ENCODE measurements around the gene ZC2HC1C.

Gene ZC2HC1C

DNA sequence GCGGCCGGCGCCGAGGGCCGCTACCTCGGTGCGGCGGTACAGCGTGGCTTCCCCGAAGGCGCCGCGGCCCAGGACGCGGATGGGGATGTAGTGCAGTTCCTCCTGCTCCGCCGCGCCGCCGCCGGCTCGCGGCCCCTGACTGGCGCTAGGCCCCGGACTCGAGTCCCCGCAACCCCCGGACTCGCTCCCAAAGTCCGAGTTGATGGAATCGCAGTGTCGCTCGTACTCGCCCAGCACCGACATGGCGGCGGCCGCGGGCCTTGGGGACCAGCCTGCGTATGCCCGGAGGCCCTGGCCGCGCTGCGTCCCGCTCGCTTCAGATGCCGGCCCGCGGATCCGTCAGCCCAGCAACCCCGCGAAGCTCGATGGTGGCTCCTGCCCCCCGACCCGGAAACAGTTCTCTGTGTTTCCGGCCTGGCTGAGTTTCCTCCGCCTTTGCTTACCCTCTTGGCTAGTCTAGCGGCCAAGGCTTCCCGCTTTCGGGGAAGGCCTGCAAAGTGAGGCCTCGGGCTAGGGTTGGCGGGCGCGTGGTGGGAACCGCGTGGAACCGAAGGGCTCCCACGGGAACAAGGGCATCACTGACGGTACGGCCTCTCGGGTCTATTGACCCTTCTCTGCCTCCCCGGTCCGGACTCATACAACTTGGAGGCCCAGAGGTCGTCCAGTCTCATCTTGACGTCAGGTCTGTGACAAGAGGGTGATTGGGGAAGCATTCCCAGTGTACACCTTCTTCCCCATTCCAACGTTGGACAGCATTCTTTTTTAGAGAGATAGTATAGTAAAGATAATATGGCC is 57.4 kb downstream of the ZC2HC1C start, which contains the start of gene NEK9:
TSS of gene NEK9 (minus strand) at position 370 of the 795 bp plus-strand sequence. CDS start at position 243, 127 bp downstream.
- H3K27ac ChIP-seq: peak within 1 kb of the TSS; percentile 74 to 98 (median 92)

DNA sequence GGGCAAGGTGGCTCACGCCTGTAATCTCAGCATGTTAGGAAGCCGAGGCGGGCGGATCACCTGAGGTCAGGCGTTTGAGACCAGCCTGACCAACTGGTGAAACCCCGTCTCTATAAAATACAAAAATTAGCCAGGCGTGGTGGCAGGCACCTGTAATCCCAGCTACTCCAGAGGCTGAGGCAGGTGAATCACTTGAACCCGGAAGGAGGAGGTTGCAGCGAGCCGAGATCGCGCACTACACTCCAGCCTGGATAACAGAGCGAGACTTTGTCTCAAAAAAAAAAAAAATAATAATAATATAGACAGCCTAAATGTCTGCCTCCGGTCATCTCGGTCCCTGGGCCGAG is 58.0 kb downstream of the ZC2HC1C start:
- H3K27ac ChIP-seq: peak overlapping the region; percentile 74 to 98 (median 92)
- peak overlapping the region; percentile 65 to 93 (median 68) for H3K4me3 ChIP-seq

More for the DNA sequence above, 57.4 kb downstream of the ZC2HC1C start, which contains the start of gene NEK9:
- peak within 1 kb of the TSS; percentile 65 to 93 (median 68) for H3K4me3 ChIP-seq

DNA sequence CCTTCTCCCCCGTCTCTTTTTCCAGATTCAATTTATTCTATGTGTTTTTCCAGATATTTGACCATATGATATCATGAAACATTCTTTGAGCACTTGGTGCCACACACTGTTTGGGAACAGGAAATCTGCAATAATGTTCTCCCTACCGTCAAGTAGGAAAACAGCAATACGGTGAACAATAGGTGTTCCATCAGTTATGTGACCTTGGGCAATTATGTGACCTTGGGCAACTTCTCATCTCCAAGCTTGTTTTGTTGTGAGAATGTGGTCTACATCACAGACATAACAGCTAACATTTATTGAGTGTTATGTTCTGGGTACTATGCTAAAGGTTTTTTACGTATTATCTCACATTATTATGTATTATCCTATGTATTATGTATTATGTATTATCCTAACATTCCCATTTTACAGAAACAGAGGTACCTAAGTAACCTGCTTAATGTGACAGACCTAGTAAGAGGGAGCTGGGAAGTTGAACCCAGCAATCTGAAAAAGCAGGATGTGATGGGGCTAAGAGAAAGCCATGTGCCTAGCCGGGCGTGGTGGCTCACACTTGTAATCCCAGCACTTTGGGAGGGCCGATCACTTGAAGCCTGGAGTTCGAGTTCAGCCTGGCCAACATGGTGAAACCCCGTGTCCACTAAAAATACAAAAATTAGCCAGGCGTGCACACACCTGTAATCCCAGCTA is 58.6 kb downstream of the ZC2HC1C start:
- H3K4me3 ChIP-seq: peak overlapping the region in 5 of 7 experiments; percentile 65 to 93 (median 68)

DNA sequence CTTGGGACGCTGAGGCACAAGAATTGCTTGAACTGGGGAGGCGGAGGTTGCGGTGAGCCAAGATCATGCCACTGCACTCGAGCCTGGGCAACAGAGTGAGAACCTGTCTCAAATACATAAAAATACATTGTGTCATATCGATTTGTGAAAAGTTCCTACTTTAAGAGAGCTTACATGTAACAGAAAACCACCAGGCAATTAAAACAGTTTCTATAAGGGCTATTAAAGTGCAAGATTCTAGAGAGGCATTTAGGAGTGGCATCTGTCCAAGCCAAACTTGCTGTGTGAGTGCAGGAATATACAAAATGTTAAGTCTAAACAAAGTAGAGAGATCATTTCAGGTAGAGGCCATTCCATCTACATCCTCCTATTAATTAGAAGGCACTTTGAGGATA is 59.2 kb downstream of the ZC2HC1C start:
- H3K27ac ChIP-seq: no peak overlapping the region
- no peak overlapping the region for H3K4me3 ChIP-seq

More for the DNA sequence above, 58.6 kb downstream of the ZC2HC1C start:
- H3K27ac ChIP-seq: peak overlapping the region in 12 of 21 experiments; percentile 2 to 98 (median 92)
